Neural progenitor cell (in vitro differentiated cells): Measurements from ENCODE around the gene EEF2K.

Experiments
- EZH2 ChIP-seq: fragments of 200-600 bp; sonication (generic); IDR thresholded peaks from 2 replicates; pipeline ENCODE4 v1.6.1; 2017; ENCODE audit warnings: antibody characterized with exemption, mild to moderate bottlenecking, moderate library complexity
- EZH2phosphoT487 ChIP-seq: fragments of 200-600 bp; sonication (generic); IDR thresholded peaks from 2 replicates; pipeline ENCODE4 v1.6.1; 2017; ENCODE audit warnings: antibody characterized with exemption
- TF ChIP-seq, protein P1 (sequence below): fragments of 200-600 bp; sonication (generic); IDR thresholded peaks from 2 replicates; pipeline ENCODE4 v1.5.1; 2017; ENCODE audit warnings: antibody characterized with exemption, mild to moderate bottlenecking

GRCh38 chr16:22307838-22308237 lies 101.8 kb downstream of the EEF2K start:
- TF ChIP-seq, protein P1, sequence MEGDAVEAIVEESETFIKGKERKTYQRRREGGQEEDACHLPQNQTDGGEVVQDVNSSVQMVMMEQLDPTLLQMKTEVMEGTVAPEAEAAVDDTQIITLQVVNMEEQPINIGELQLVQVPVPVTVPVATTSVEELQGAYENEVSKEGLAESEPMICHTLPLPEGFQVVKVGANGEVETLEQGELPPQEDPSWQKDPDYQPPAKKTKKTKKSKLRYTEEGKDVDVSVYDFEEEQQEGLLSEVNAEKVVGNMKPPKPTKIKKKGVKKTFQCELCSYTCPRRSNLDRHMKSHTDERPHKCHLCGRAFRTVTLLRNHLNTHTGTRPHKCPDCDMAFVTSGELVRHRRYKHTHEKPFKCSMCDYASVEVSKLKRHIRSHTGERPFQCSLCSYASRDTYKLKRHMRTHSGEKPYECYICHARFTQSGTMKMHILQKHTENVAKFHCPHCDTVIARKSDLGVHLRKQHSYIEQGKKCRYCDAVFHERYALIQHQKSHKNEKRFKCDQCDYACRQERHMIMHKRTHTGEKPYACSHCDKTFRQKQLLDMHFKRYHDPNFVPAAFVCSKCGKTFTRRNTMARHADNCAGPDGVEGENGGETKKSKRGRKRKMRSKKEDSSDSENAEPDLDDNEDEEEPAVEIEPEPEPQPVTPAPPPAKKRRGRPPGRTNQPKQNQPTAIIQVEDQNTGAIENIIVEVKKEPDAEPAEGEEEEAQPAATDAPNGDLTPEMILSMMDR: no peak
- TF ChIP-seq EZH2: no peak
- no peak for TF ChIP-seq EZH2phosphoT487
